HL-60 (cell line): ENCODE results near the gene C17orf113.

Experiments used
- DNase-seq, 2 experiments: peaks; one replicate each; pipeline ENCODE4 v3.0.0-alpha.2; 2010 to 2020; ENCODE audit warnings: low read depth in 1 of 2, low spot score in 1 of 2
- H3K27ac ChIP-seq: fragments of 250-450 bp; sonication (Bioruptor Pico); replicated peaks from 2 replicates; pipeline ENCODE4 v1.5.1; 2020; ENCODE audit warnings: mild to moderate bottlenecking, moderate library complexity
- H3K27me3 ChIP-seq: fragments of 250-450 bp; sonication (Bioruptor Pico); 2 replicates; pipeline ENCODE4 v1.5.1; 2021; ENCODE audit warnings: mild to moderate bottlenecking, moderate library complexity; ENCODE audit not compliant: insufficient read depth, poor library complexity, severe bottlenecking
- H3K4me3 ChIP-seq: replicated peaks from 2 replicates; pipeline ENCODE4 v1.5.1; 2011; ENCODE audit warnings: mild to moderate bottlenecking, control low read depth, low read length; ENCODE audit not compliant: insufficient read depth
- GABPA ChIP-seq: IDR thresholded peaks from 2 replicates; pipeline ENCODE4 v1.6.1; 2012; ENCODE audit warnings: low read depth
- POLR2AphosphoS5 ChIP-seq: IDR thresholded peaks from 2 replicates; pipeline ENCODE4 v1.6.1; 2012; ENCODE audit warnings: low read depth
- SPI1 ChIP-seq: IDR thresholded peaks from 2 replicates; pipeline ENCODE4 v1.6.1; 2012; ENCODE audit warnings: low read depth, mild to moderate bottlenecking, borderline replicate concordance
- TF ChIP-seq, protein P1 (sequence below): IDR thresholded peaks from one replicate; pipeline ENCODE4 v1.5.1; 2011; ENCODE audit warnings: low read length, control low read depth, inconsistent platforms; ENCODE audit not compliant: insufficient read depth
- TF ChIP-seq, protein P2 (sequence below): IDR thresholded peaks from 2 replicates; pipeline ENCODE4 v1.6.1; 2012; ENCODE audit warnings: low read depth; ENCODE audit not compliant: insufficient replicate concordance

Gene C17orf113

DNA sequence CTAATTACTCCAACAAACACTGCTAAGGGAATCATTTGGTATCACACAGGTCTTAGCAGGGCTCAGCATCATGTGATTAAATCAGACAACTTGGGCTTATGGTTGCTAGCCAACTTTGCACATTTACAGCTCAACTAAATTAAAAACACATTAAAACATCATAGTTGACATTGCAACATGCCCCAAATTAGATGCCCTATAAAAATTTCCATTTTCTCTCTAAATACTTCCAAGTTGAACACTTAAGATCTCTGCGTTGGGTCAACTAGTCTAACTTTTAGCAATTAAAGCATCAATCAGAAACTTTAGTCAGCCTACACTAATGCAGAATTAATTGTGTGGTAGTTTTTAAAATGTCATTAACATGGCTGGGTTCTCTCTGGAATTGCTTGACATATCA, 45.2 kb downstream of the C17orf113 start:
- TF ChIP-seq GABPA: no peak
- TF ChIP-seq, protein P1, sequence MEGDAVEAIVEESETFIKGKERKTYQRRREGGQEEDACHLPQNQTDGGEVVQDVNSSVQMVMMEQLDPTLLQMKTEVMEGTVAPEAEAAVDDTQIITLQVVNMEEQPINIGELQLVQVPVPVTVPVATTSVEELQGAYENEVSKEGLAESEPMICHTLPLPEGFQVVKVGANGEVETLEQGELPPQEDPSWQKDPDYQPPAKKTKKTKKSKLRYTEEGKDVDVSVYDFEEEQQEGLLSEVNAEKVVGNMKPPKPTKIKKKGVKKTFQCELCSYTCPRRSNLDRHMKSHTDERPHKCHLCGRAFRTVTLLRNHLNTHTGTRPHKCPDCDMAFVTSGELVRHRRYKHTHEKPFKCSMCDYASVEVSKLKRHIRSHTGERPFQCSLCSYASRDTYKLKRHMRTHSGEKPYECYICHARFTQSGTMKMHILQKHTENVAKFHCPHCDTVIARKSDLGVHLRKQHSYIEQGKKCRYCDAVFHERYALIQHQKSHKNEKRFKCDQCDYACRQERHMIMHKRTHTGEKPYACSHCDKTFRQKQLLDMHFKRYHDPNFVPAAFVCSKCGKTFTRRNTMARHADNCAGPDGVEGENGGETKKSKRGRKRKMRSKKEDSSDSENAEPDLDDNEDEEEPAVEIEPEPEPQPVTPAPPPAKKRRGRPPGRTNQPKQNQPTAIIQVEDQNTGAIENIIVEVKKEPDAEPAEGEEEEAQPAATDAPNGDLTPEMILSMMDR: no peak
- TF ChIP-seq, protein P2, sequence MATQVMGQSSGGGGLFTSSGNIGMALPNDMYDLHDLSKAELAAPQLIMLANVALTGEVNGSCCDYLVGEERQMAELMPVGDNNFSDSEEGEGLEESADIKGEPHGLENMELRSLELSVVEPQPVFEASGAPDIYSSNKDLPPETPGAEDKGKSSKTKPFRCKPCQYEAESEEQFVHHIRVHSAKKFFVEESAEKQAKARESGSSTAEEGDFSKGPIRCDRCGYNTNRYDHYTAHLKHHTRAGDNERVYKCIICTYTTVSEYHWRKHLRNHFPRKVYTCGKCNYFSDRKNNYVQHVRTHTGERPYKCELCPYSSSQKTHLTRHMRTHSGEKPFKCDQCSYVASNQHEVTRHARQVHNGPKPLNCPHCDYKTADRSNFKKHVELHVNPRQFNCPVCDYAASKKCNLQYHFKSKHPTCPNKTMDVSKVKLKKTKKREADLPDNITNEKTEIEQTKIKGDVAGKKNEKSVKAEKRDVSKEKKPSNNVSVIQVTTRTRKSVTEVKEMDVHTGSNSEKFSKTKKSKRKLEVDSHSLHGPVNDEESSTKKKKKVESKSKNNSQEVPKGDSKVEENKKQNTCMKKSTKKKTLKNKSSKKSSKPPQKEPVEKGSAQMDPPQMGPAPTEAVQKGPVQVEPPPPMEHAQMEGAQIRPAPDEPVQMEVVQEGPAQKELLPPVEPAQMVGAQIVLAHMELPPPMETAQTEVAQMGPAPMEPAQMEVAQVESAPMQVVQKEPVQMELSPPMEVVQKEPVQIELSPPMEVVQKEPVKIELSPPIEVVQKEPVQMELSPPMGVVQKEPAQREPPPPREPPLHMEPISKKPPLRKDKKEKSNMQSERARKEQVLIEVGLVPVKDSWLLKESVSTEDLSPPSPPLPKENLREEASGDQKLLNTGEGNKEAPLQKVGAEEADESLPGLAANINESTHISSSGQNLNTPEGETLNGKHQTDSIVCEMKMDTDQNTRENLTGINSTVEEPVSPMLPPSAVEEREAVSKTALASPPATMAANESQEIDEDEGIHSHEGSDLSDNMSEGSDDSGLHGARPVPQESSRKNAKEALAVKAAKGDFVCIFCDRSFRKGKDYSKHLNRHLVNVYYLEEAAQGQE: no peak
- no peak for DNase-seq
- Histone ChIP-seq H3K27ac (no peak overlapping the region), H3K27me3 (no peaks in the 10 kb centered on the region), H3K4me3 (no peak overlapping the region)

DNA sequence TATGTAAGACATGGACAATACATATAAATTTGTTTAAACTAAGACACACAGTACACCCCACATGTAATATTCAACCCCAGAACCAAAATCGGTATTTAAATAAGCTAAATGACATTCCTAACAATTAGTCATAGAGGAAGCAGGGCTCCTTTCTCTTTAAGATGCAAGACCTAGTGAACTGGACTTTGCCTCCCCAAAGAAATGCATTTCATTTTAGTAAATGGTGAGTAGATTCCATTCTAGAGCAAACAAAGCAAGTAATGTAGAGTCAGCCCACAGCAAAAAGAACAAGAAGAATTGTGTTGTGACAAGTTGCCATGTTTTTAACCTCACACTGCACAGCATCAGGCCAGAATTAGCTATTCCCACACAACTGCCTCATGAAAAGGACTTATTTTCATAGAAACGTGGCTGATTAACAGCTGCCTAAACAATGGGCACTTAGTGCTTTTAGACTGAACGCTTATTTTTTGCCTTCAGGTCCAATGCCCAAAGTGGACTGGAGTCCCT, 47.6 kb downstream of the C17orf113 start:
- TF ChIP-seq GABPA (no peak), SPI1 (no peak), POLR2AphosphoS5 (no peak)
- TF ChIP-seq, protein P1: no peak
- TF ChIP-seq, protein P2: no peak
- DNase-seq: no peak
- Histone ChIP-seq H3K4me3 (no peak overlapping the region), H3K27me3 (no peaks in the 10 kb centered on the region), H3K27ac (no peak overlapping the region)

DNA sequence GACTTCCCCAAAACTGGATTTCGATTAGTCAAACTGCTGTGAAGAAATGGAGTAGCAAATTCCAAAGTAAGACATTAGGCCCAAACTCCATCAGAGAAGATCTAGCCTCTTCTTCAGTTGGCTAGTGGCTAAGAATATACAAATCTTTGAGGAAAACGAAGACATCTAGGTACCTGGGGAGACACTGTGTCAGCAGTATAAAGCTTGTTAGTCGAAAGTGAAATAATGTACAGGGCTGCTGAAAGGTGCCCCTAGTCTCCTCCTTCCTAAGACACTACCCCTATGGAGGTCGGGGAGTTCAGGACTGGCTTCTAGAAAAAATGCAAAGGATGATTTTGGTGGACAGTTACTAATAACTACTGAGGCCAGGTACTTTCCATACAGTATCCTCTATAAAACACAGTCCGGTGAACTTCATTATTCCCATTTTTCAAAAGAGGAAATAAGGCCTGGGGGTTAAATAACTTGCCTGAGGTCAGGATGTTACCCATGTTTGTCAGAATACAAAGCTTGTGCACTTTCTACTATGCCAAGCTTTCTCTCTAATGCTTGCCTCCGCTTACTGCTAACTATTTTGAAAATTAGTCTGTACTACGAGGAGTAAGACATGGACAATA, 48.1 kb downstream of the C17orf113 start:
- TF ChIP-seq GABPA (no peak), POLR2AphosphoS5 (no peak), SPI1 (no peak)
- TF ChIP-seq, protein P2: no peak
- TF ChIP-seq, protein P1: no peak
- Histone ChIP-seq H3K27ac (no peak overlapping the region), H3K4me3 (no peak overlapping the region), H3K27me3 (no peaks in the 10 kb centered on the region)
- DNase-seq: no peak
